ENCODE measurements around the gene CHI3L1. TPM values are rescaled to one million over a fixed set of nuclear protein-coding genes. Genes with fewer than 3 reads are reported as not detected.

The CHI3L1 gene
- total RNA-seq, 1 donor from 2014 or later: not detected

DNA sequence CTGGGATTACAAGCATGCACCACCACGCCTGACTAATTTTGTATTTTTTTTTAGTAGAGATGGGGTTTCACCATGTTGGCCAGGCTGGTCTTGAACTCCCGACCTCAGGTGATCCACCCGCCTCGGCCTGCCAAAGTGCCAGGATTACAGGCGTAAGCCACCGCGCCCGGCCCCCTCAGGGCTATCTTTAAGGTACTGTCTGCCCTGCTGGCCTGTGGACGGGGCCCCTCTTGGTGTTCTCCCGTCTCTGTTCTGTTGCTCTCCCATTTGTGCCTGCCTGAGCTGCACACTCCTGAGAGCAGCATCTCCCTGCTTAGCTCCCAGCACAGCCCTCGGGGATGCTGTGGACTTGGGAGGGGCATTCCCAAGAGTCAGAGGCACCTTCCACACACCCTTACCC, 24.8 kb downstream of the CHI3L1 start:
- no peaks in the 10 kb centered on the region for H3K36me3 Mint-ChIP-seq (ENCODE audit: unreplicated experiment)
- TF ChIP-seq, protein P1, sequence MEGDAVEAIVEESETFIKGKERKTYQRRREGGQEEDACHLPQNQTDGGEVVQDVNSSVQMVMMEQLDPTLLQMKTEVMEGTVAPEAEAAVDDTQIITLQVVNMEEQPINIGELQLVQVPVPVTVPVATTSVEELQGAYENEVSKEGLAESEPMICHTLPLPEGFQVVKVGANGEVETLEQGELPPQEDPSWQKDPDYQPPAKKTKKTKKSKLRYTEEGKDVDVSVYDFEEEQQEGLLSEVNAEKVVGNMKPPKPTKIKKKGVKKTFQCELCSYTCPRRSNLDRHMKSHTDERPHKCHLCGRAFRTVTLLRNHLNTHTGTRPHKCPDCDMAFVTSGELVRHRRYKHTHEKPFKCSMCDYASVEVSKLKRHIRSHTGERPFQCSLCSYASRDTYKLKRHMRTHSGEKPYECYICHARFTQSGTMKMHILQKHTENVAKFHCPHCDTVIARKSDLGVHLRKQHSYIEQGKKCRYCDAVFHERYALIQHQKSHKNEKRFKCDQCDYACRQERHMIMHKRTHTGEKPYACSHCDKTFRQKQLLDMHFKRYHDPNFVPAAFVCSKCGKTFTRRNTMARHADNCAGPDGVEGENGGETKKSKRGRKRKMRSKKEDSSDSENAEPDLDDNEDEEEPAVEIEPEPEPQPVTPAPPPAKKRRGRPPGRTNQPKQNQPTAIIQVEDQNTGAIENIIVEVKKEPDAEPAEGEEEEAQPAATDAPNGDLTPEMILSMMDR (IDR thresholded peaks at IDR 0.05): no peak
- no peak overlapping the region for H3K27ac Mint-ChIP-seq (ENCODE audit: unreplicated experiment)
- no peak overlapping the region for H3K4me3 Mint-ChIP-seq (ENCODE audit: unreplicated experiment)
- H3K9me3 Mint-ChIP-seq (ENCODE audit: unreplicated experiment): peaks cover 18% of the 10 kb centered on the region
- H3K27me3 Mint-ChIP-seq (ENCODE audit: unreplicated experiment): peaks cover 57% of the 10 kb centered on the region
- H3K4me1 Mint-ChIP-seq (ENCODE audit: unreplicated experiment): no peaks in the 10 kb centered on the region
- no peak for DNase-seq (ENCODE audit: extremely low spot score, unreplicated experiment)

DNA sequence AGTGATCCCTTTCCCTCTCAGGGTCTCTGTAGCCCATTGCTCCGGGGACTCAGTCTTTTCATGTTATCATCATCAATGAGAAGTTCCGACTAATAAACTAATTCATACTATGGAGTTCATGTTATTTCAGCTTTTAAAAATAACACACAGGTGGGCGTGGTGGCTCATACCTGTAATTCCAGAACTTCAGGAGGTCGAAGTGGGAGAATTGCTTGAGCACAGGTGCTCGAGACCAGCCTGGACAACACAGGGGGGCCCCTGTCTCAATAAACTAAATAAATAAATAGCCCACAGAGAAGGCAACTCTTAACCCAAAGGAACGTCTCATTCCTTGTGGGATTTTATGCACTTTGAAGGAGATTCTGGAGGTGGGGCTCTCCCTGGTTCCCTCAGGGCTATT, 25.3 kb downstream of the CHI3L1 start:
- TF ChIP-seq, protein P1 (IDR thresholded peaks at IDR 0.05): no peak
- Mint-ChIP-seq H3K36me3 (ENCODE audit: unreplicated experiment) (no peaks in the 10 kb centered on the region), H3K27me3 (ENCODE audit: unreplicated experiment) (peaks cover 60% of the 10 kb centered on the region), H3K27ac (ENCODE audit: unreplicated experiment) (no peak overlapping the region), H3K4me3 (ENCODE audit: unreplicated experiment) (no peak overlapping the region), H3K4me1 (ENCODE audit: unreplicated experiment) (no peaks in the 10 kb centered on the region), H3K9me3 (ENCODE audit: unreplicated experiment) (peaks cover 18% of the 10 kb centered on the region)
- no peak for DNase-seq (ENCODE audit: extremely low spot score, unreplicated experiment)

DNA sequence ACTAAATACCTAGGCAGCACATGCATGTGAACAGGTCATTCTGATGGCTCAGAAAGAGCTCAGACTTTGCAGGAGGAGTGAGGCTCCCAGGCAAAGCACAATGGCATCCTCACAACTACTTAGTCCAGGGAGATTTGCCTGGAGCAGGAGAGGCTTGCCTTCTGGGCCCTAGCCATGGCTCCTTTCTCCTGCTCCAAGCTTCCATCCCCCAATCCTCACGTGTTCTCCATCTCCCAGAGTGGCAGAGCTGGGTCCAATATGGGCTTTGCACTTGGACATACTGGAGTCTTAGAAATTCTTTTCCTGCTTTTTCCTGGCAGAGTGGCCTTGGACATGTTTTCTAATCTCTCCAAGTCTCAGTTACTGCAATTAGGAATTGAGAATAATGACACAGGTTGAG, 26.7 kb downstream of the CHI3L1 start:
- H3K27ac Mint-ChIP-seq (ENCODE audit: unreplicated experiment): no peak overlapping the region
- no peak overlapping the region for H3K4me3 Mint-ChIP-seq (ENCODE audit: unreplicated experiment)
- peaks cover 18% of the 10 kb centered on the region for H3K9me3 Mint-ChIP-seq (ENCODE audit: unreplicated experiment)

DNA sequence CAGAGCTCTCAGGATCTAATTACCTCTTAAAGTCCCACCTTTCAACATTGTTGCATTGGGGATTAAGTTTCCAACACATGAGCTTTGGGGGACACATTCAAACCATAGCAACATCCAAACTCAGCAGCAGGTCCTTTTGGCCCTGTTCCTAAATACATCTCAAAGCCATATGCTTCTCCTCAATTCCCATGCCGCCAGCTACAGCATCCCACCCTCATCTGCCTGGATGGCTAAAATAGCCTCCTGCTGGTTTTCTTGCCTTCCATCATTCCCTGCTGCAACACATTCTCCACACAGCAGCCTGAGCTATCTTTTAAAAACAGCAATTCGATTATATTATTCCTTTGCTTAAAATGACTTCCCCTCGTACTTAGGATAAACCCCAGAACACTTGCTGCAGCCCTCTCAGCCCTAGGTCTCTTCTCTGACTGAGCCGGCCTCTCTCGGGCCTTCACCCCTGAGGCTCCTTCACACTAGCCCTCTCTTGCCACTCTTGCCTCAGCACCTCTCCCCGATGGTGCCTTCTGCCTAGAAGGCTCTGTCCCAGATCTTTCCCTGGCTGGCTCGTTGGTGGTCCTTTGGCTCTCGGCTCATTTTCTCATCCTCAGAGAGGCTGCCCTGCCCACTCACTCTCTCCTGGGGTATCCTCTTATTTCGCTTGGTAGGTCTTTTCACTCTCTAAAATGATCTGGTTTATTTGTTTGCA, 27.4 kb downstream of the CHI3L1 start:
- DNase-seq (ENCODE audit: extremely low spot score, unreplicated experiment): no peak
- H3K4me1 Mint-ChIP-seq (ENCODE audit: unreplicated experiment): peaks cover 7% of the 10 kb centered on the region
- H3K36me3 Mint-ChIP-seq (ENCODE audit: unreplicated experiment): no peaks in the 10 kb centered on the region
- peaks cover 18% of the 10 kb centered on the region for H3K9me3 Mint-ChIP-seq (ENCODE audit: unreplicated experiment)
- H3K27me3 Mint-ChIP-seq (ENCODE audit: unreplicated experiment): peaks cover 54% of the 10 kb centered on the region
- no peak overlapping the region for H3K4me3 Mint-ChIP-seq (ENCODE audit: unreplicated experiment)
- no peak overlapping the region for H3K27ac Mint-ChIP-seq (ENCODE audit: unreplicated experiment)
- TF ChIP-seq, protein P1 (IDR thresholded peaks at IDR 0.05): no peak

More for the DNA sequence above, 26.7 kb downstream of the CHI3L1 start:
- no peaks in the 10 kb centered on the region for H3K36me3 Mint-ChIP-seq (ENCODE audit: unreplicated experiment)
- DNase-seq (ENCODE audit: extremely low spot score, unreplicated experiment): no peak
- TF ChIP-seq, protein P1 (IDR thresholded peaks at IDR 0.05): no peak
- H3K4me1 Mint-ChIP-seq (ENCODE audit: unreplicated experiment): no peaks in the 10 kb centered on the region
- H3K27me3 Mint-ChIP-seq (ENCODE audit: unreplicated experiment): peaks cover 59% of the 10 kb centered on the region

DNA sequence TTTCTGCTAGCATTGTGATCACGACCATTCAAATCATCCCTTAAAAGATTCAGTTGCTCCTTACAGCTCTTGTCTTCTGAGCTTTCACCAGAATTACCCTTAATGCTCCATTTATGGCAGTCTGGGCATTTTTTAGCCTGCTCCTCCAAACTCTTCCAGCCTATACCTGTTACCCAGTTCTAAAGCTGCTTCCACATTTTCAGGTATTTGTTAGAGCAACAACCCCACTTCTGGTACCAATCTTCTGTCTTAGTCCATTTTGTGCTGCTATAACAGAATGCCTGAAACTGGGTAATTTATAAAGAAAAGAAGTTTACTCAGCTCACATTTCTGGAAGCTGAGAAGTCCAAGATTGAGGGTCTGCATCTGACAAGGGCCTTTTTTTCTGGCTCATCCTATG, 28.1 kb downstream of the CHI3L1 start:
- H3K4me3 Mint-ChIP-seq (ENCODE audit: unreplicated experiment): no peak overlapping the region
- no peaks in the 10 kb centered on the region for H3K36me3 Mint-ChIP-seq (ENCODE audit: unreplicated experiment)
- H3K27ac Mint-ChIP-seq (ENCODE audit: unreplicated experiment): no peak overlapping the region
- peaks cover 50% of the 10 kb centered on the region for H3K27me3 Mint-ChIP-seq (ENCODE audit: unreplicated experiment)
- H3K4me1 Mint-ChIP-seq (ENCODE audit: unreplicated experiment): peaks cover 14% of the 10 kb centered on the region
- TF ChIP-seq, protein P1 (IDR thresholded peaks at IDR 0.05): no peak
- no peak for DNase-seq (ENCODE audit: extremely low spot score, unreplicated experiment)
- peaks cover 18% of the 10 kb centered on the region for H3K9me3 Mint-ChIP-seq (ENCODE audit: unreplicated experiment)
